Esophagus squamous epithelium (tissue), 4 donors: ENCODE data around the gene BMX.

Experiments used
- POLR2A ChIP-seq, 4 donors: fragments of 450-650 bp; IDR thresholded peaks; one replicate each; pipeline ENCODE4 v1.6.1; 2017; ENCODE audit warnings: antibody characterized with exemption in 4 of 4, mild to moderate bottlenecking in 4 of 4, moderate library complexity in 3 of 4
- TF ChIP-seq, protein P1 (sequence below), 6 experiments: fragments of 450-650 bp in 4 of 6; fragments of 200-600 bp in 2 of 6; sonication (generic) in 2 of 6; IDR thresholded peaks; one replicate each; pipeline ENCODE4 v1.5.1; 2016 to 2019; ENCODE audit warnings: antibody characterized with exemption in 6 of 6, mild to moderate bottlenecking in 4 of 6, moderate library complexity in 4 of 6

DNA sequence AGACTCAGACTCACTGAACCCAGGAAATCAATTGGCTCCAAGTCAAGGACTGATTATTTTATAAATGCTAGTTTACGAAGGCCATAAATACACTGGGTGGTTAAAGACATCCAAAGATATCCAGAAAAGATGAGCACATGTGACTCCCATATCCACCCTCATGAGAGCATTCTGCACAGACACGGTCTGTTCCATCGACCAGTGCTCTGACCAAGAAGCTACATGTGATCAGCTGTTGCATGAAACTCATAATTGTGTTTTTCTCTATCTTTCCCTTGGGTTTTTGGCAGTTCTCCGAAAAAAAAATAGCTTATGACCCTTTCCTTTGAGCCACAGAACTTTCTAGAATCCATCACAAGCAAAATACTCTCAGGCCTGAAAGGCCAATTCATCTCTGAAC, 4.8 kb upstream of the BMX start:
- TF ChIP-seq, protein P1, sequence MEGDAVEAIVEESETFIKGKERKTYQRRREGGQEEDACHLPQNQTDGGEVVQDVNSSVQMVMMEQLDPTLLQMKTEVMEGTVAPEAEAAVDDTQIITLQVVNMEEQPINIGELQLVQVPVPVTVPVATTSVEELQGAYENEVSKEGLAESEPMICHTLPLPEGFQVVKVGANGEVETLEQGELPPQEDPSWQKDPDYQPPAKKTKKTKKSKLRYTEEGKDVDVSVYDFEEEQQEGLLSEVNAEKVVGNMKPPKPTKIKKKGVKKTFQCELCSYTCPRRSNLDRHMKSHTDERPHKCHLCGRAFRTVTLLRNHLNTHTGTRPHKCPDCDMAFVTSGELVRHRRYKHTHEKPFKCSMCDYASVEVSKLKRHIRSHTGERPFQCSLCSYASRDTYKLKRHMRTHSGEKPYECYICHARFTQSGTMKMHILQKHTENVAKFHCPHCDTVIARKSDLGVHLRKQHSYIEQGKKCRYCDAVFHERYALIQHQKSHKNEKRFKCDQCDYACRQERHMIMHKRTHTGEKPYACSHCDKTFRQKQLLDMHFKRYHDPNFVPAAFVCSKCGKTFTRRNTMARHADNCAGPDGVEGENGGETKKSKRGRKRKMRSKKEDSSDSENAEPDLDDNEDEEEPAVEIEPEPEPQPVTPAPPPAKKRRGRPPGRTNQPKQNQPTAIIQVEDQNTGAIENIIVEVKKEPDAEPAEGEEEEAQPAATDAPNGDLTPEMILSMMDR (IDR thresholded peaks at IDR 0.05) = no peak
- TF ChIP-seq POLR2A (IDR thresholded peaks at IDR 0.05) = no peak
